NCI-H146 treated with DMSO at 0.1 percent for 48 hours (cell line): ENCODE data around the gene IFNL4.

ENCODE experiments used
- DNase-seq: peaks from one replicate; lab custom pipeline; 2025; ENCODE audit not compliant: unreplicated experiment; lab: John Stamatoyannopoulos, UW

The IFNL4 gene

GRCh38 chr19:39196320-39196719, 52.3 kb downstream of the IFNL4 start:
- no peak for DNase-seq
